Nucleus accumbens (tissue), 56 donors: ENCODE data around the gene PHACTR1.
"Not testable (repeated sequence)": the region's sequence is repeated elsewhere in the genome, so short reads cannot be mapped to it uniquely, and the experiment has no call there.

ENCODE experiments used
- DNase-seq, 56 donors: peaks; one replicate each; lab custom pipeline; 2025; lab: John Stamatoyannopoulos, UW

PHACTR1 gene

GRCh38 chr6:13314806-13315205 lies 598.2 kb downstream of the PHACTR1 start:
- DNase-seq, result no peak

- no peak for DNase-seq
Observed at GRCh38 chr6:13315896-13316295, 599.3 kb downstream of the PHACTR1 start.

- DNase-seq, result no peak
Observed at GRCh38 chr6:13318821-13319220, 602.3 kb downstream of the PHACTR1 start.

- no peak for DNase-seq
Observed at GRCh38 chr6:13319891-13320564, 603.5 kb downstream of the PHACTR1 start.

- not testable (repeated sequence) for DNase-seq
Observed at GRCh38 chr6:13326031-13326586, 609.5 kb downstream of the PHACTR1 start.

GRCh38 chr6:13327691-13328075 lies 611.1 kb downstream of the PHACTR1 start:
- DNase-seq, result peak in 2 of 56 donors; percentile 4 to 13

- peak in 55 of 56 donors; percentile 45 to 94 (median 87) for DNase-seq
Observed at GRCh38 chr6:13328076-13328874, 611.7 kb downstream of the PHACTR1 start, which contains the start of gene TBC1D7. Gene TBC1D7 (minus strand): TSS chr6:13328537. CDS start chr6:13326898, 1,639 bp downstream.

- DNase-seq, result no peak
Observed at GRCh38 chr6:13328875-13329183, 612.3 kb downstream of the PHACTR1 start.

- no peak for DNase-seq
Observed at GRCh38 chr6:13331516-13332348, 615.2 kb downstream of the PHACTR1 start.

GRCh38 chr6:13332349-13332706 lies 615.8 kb downstream of the PHACTR1 start:
- DNase-seq, result no peak

GRCh38 chr6:13334953-13335352 lies 618.4 kb downstream of the PHACTR1 start:
- DNase-seq, result no peak

GRCh38 chr6:13336553-13336952 lies 620.0 kb downstream of the PHACTR1 start:
- DNase-seq, result peak in 52 of 56 donors; percentile 7 to 92 (median 63)

GRCh38 chr6:13338038-13338437 lies 621.5 kb downstream of the PHACTR1 start:
- DNase-seq, result no peak
